Epithelial cell of proximal tubule (primary cell): ENCODE measurements around the gene CD83. TPM values are rescaled to one million over a fixed set of nuclear protein-coding genes. Genes with fewer than 3 reads are reported as not detected.
A peak's percentile ranks its signal among the peaks of the same experiment; 100 is the strongest.

Experiments
- DNase-seq: peaks from one replicate; pipeline ENCODE4 v3.0.0-alpha.2; 2011; ENCODE audit warnings: low read depth
- H3K4me3 ChIP-seq: 2 replicates; pipeline ENCODE4 v1.5.1; 2011; ENCODE audit warnings: low read depth, mild to moderate bottlenecking, low read length
- CTCF ChIP-seq: conservative IDR thresholded peaks from 2 replicates; pipeline ENCODE4 v1.5.1; 2012; ENCODE audit warnings: low read depth, mild to moderate bottlenecking, low read length
- total RNA-seq: library from RNA; depleted of rRNA; stranded (reverse); fragments of >200 nt; gene quantifications from 2 replicates; pipeline ENCODE4 v1.2.3, GENCODE V29; 2015

Gene CD83
- total RNA-seq, 1 donor from 2014 or later = 3.7 TPM

DNA sequence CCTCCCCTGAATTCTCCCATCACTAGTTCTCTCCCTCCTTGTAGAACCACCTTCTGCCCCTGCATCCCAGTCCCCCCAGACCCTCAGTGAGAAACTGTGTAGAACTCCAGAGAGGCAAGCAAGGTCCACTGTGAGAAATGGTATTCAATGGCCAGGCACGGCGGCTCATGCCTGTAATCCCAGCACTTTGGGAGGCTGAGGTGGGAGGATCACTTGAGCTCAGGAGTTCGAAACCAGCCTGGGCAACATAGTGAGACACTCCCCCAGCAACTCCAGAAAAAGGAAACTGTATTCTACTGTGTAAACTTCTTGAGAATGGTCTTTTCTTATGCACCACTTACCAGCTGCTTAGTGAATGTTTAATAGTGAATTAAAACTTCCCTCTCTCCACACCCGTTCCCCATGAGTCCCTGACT, 8.2 kb upstream of the CD83 start:
- no peak for DNase-seq
- TF ChIP-seq CTCF = no peak
- H3K4me3 ChIP-seq = no peak overlapping the region

- no peak overlapping the region for H3K4me3 ChIP-seq
- no peak for DNase-seq
- no peak for TF ChIP-seq CTCF
Measured at GRCh38 chr6:14110001-14110818, 7.4 kb upstream of the CD83 start.

DNA sequence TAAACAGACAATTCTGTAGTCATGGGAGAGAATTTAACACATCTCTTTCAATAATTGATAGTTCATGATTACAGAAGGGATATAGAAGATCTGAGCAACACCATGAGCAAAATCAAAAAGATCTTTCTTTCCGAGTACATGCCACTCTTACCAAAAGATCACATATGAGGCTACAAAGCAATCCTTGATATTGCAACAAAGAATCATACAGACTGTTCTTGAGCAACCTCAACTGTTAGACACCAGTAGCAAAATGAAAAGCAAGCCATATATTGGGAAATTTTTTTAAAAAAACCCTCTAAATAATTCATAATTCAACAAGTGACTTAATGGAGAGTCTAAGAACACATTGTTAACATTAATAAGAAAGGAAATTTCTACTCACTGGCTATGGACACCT, 3.6 kb upstream of the CD83 start:
- TF ChIP-seq CTCF = no peak
- H3K4me3 ChIP-seq = no peak overlapping the region
- DNase-seq = no peak

- DNase-seq = no peak
- peak overlapping the region; percentile 65 for H3K4me3 ChIP-seq
- no peak for TF ChIP-seq CTCF
Measured at GRCh38 chr6:14118091-14118439, 493 bp downstream of the CD83 start.

DNA sequence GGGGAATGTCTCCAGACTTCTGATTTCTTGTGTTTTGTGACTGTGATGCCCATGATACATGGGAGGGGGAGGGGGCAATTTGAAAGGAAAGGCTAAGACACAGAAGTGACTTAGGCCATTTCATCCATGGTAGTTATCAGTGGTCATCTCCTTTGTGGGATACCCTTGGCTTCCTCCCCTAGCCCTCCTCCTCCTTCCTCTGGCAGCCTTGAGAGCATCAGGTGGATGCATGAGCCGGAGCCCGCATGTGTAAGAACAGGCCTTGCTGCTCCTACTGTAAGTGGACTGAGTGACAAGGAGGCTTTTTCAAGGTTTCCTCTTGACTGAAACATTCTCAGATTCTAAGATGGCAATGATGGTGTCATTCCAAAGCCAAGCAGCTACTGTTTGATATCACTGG, 874 bp downstream of the CD83 start:
- no peak for DNase-seq
- H3K4me3 ChIP-seq = no peak overlapping the region
- TF ChIP-seq CTCF = no peak

DNA sequence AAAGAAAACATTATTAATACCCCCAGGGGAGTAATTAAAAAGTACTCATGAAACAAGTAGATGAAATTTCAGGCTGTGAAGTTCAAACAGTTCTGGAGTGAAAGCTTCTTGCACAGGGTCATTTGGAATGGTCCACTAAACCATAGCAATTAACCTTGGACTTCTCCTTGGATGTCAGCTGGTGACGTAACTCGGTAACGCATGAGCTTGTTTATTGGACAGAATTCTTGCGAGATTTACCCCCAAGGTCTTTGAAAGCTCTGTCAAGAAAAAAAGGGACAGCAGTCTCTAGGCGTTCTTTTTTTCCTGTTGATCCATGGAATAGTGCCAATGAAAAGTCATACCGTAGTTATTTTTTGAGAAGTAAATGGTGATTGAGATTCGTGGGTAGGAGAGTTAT, 2.2 kb downstream of the CD83 start:
- DNase-seq = no peak
- TF ChIP-seq CTCF = no peak
- H3K4me3 ChIP-seq = no peak overlapping the region

GRCh38 chr6:14120546-14120945, 3.0 kb downstream of the CD83 start:
- DNase-seq = no peak
- no peak for TF ChIP-seq CTCF

More at GRCh38 chr6:14120546-14120945, 3.0 kb downstream of the CD83 start:
- H3K4me3 ChIP-seq = no peak overlapping the region
